K562 (cell line): ENCODE results near the gene RPS15A. TPM values are rescaled to one million over a fixed set of nuclear protein-coding genes. Genes with fewer than 3 reads are reported as not detected.
A peak's percentile ranks its signal among the peaks of the same experiment; 100 is the strongest.

Experiments
- BCL6 ChIP-seq: fragments of 250-450 bp; sonication (Bioruptor Pico); IDR thresholded peaks from 2 replicates; pipeline ENCODE4 v1.4.0; 2020
- BRD4 ChIP-seq: fragments of 200-600 bp; sonication (generic); IDR thresholded peaks from 2 replicates; pipeline ENCODE4 v1.6.1; 2017; ENCODE audit warnings: inconsistent platforms
- CEBPB ChIP-seq: fragments of 450-650 bp; IDR thresholded peaks from 2 replicates; pipeline ENCODE4 v1.6.1; 2016; ENCODE audit warnings: missing genetic modification characterization, missing compliant biosample characterization
- CHD1 ChIP-seq: fragments of 200-600 bp; sonication (generic); IDR thresholded peaks from one replicate; pipeline ENCODE4 v1.6.1; 2012; ENCODE audit warnings: mild to moderate bottlenecking, moderate library complexity, low read length, inconsistent platforms
- CXXC5 ChIP-seq: fragments of 250-450 bp; sonication (Bioruptor Pico); IDR thresholded peaks from 2 replicates; pipeline ENCODE4 v1.8.0; 2022; ENCODE audit warnings: inconsistent platforms, mild to moderate bottlenecking, moderate library complexity
- DIDO1 ChIP-seq: fragments of 450-650 bp; IDR thresholded peaks from 2 replicates; pipeline ENCODE4 v1.6.1; 2016; ENCODE audit warnings: low read depth, missing biosample characterization, missing genetic modification characterization
- ELF2 ChIP-seq: fragments of 250-450 bp; sonication (Bioruptor Pico); IDR thresholded peaks from 2 replicates; pipeline ENCODE4 v1.5.0; 2021; ENCODE audit warnings: mild to moderate bottlenecking
- EP400 ChIP-seq: fragments of 450-650 bp; IDR thresholded peaks from 2 replicates; pipeline ENCODE4 v1.6.1; 2017; ENCODE audit warnings: antibody characterized with exemption, mild to moderate bottlenecking, moderate library complexity
- FOXK2 ChIP-seq, 2 experiments: fragments of 450-650 bp; IDR thresholded peaks in 1 of 2; conservative IDR thresholded peaks in 1 of 2; 2 replicates each; pipeline ENCODE4 v1.6.1; 2016; ENCODE audit warnings: low read depth in 2 of 2, mild to moderate bottlenecking in 1 of 2
- HCFC1 ChIP-seq: IDR thresholded peaks from 2 replicates; pipeline ENCODE4 v1.6.1; 2012; ENCODE audit warnings: low read depth, low read length, improper control_type of control experiment
- HOXB6 ChIP-seq: fragments of 250-450 bp; sonication (Bioruptor Pico); IDR thresholded peaks from 2 replicates; pipeline ENCODE4 v1.5.1; 2022; ENCODE audit warnings: mild to moderate bottlenecking, borderline replicate concordance
- MBD2 ChIP-seq: sonication (generic); IDR thresholded peaks from 2 replicates; pipeline ENCODE4 v1.6.1; 2016; ENCODE audit warnings: low read depth, borderline replicate concordance
- MCM7 ChIP-seq, 2 experiments: fragments of 450-650 bp; IDR thresholded peaks; 2 replicates each; pipeline ENCODE4 v1.6.1; 2016 to 2018
- MECOM ChIP-seq: fragments of 250-450 bp; sonication (Bioruptor Pico); IDR thresholded peaks from 2 replicates; pipeline ENCODE4 v1.8.0; 2022; ENCODE audit warnings: inconsistent platforms
- NBN ChIP-seq: fragments of 450-650 bp; IDR thresholded peaks from 2 replicates; pipeline ENCODE4 v1.6.1; 2016; ENCODE audit warnings: low read depth, mild to moderate bottlenecking
- POLR2AphosphoS2 ChIP-seq: IDR thresholded peaks from 2 replicates; pipeline ENCODE4 v1.6.1; 2012; ENCODE audit warnings: low read length, improper control_type of control experiment
- PRPF4 ChIP-seq: fragments of 200-400 bp; formaldehyde crosslinking; IDR thresholded peaks from one replicate; pipeline ENCODE4 v1.6.1; 2017; ENCODE audit warnings: low read length, low read depth, mild to moderate bottlenecking; ENCODE audit not compliant: insufficient read depth, poor library complexity, severe bottlenecking
- SAFB ChIP-seq: fragments of 200-400 bp; formaldehyde crosslinking; IDR thresholded peaks from 2 replicates; pipeline ENCODE4 v1.6.1; 2017; ENCODE audit warnings: low read depth, low read length, borderline replicate concordance
- SIX5 ChIP-seq, 2 experiments: IDR thresholded peaks; 2 replicates each; pipeline ENCODE4 v1.6.1; 2011; ENCODE audit warnings: low read length in 2 of 2, borderline replicate concordance in 1 of 2, low read depth in 1 of 2, mild to moderate bottlenecking in 1 of 2, moderate library complexity in 1 of 2; ENCODE audit not compliant: insufficient read depth in 1 of 2
- SOX6 ChIP-seq: fragments of 450-650 bp; IDR thresholded peaks from 2 replicates; pipeline ENCODE4 v1.6.1; 2014; ENCODE audit warnings: mild to moderate bottlenecking
- TEAD1 ChIP-seq, 2 experiments: fragments of 450-650 bp in 1 of 2; sonication (generic) in 1 of 2; formaldehyde crosslinking; IDR thresholded peaks; 2 replicates each; pipeline versions ENCODE4 v1.4.0 to v1.8.0; 2020 to 2022; ENCODE audit warnings: mild to moderate bottlenecking in 2 of 2, missing genetic modification reagents in 1 of 2
- TEAD4 ChIP-seq, 2 experiments: sonication (generic) in 1 of 2; formaldehyde crosslinking in 1 of 2; IDR thresholded peaks; 2 replicates each; pipeline versions ENCODE4 v1.6.1 to v1.8.0; 2012 to 2022; ENCODE audit warnings: borderline replicate concordance in 1 of 2, inconsistent platforms in 1 of 2, low read length in 1 of 2, mild to moderate bottlenecking in 1 of 2, missing genetic modification reagents in 1 of 2
- ZC3H8 ChIP-seq: fragments of 450-650 bp; IDR thresholded peaks from 2 replicates; pipeline ENCODE4 v1.6.1; 2017
- ZNF408 ChIP-seq: fragments of 250-450 bp; sonication (Bioruptor Pico); IDR thresholded peaks from 2 replicates; pipeline ENCODE4 v1.4.0; 2020; ENCODE audit warnings: low read depth, mild to moderate bottlenecking, moderate library complexity
- ZNF644 ChIP-seq: fragments of 200-800 bp; sonication (Bioruptor generic); IDR thresholded peaks from 2 replicates; pipeline ENCODE4 v1.6.1; 2016; ENCODE audit warnings: low read depth, missing genetic modification characterization, missing compliant biosample characterization
- polyA plus RNA-seq, 8 experiments: library from polyadenylated mRNA; depleted of rRNA in 4 of 8; stranded (reverse) in 5 of 8; unstranded in 3 of 8; fragments of >200 nt; fragmentation: Nextera tagmentation in 2 of 8; fragmentation: Illumina TruSeq in 1 of 8; extraction: Ambion mirVana in 2 of 8; extraction: Trizol in 1 of 8; gene quantifications; 2 replicates each; pipeline versions ENCODE4 v1.2.1 to v1.2.3, GENCODE V29; 2011 to 2014; ENCODE audit warnings: inconsistent platforms in 1 of 8, missing spikeins in 1 of 8
- total RNA-seq, 7 experiments: library from RNA; depleted of rRNA in 6 of 7; stranded (reverse); fragments of >200 nt in 6 of 7; fragmentation: Illumina TruSeq in 2 of 7; extraction: Trizol in 2 of 7; gene quantifications; 2 replicates each; pipeline versions ENCODE4 v1.2.1 to v1.2.3, GENCODE V29; 2011 to 2021; ENCODE audit warnings: low replicate concordance in 1 of 7
- TF ChIP-seq, protein P1 (sequence below), 2 experiments: fragments of 450-650 bp; conservative IDR thresholded peaks; 2 replicates each; pipeline ENCODE4 v1.6.1; 2017; ENCODE audit warnings: mild to moderate bottlenecking in 2 of 2, moderate library complexity in 2 of 2
- TF ChIP-seq, protein P2 (sequence below): IDR thresholded peaks from 2 replicates; pipeline ENCODE4 v1.6.1; 2012; ENCODE audit warnings: low read depth, low read length, improper control_type of control experiment, borderline replicate concordance

RPS15A gene
- total and polyA plus RNA-seq, 9 of the 15 experiments (the other 6 are each of a cell fraction or from before 2014, with no cell fraction given): 1,397 to 5,474 (median 2,798) TPM

DNA sequence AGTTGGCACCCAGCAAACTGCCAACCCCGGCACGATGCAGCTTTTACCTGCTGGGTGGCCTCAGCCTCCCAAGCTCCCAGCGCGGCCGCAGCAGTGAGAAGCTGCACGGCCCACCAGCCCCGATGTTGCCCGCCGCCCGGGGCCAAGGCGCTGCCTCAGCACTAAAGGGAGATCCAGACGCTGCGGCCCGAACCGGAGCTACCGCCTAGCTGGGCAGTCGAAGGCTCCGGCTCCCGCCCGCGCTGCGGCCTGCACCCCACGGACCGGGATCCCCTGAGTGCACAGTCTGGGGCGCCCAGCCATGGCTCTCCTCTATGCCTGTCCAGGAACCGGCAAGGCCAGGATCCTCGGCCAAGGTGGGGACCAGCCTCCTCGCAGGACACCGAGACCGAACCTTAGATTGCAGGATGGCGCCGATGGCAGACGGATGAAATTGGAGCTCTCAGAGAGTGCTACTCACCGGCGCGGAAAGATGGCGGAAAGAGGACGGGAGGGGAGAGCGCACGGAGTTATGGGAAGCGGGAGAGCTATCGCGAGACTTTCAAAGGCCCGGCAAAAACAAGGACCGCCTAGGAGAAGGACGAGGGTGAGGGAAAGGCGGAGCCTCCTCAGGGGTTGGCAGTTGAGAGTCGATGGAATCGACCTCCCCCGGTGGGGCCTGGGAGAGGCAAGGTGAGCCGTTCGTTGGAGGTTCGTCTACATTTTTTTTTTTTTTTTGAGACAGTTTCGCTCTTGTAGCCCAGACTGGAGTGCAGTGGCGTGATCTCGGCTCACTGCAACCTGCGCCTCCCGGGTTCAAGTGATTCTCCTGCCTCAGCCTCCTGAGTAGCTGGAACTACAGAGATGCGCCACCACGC is at the start of gene RPS15A (continued):
- TF ChIP-seq SAFB (no peak), PRPF4 (peak; percentile 82), EP400 (peak; percentile 99), BCL6 (CRISPR knock-in tag) (no peak), HOXB6 (CRISPR knock-in tag) (no peak), CEBPB (tag) (no peak), ZC3H8 (no peak), CHD1 (peak; percentile 97), MECOM (no peak), NBN (no peak; the same call in 1 of the 2 replicates), DIDO1 (tag) (no peak; the same call in 1 of the 2 replicates), MCM7 (IDR thresholded peaks at IDR 0.05) (no peak), ZNF644 (tag) (no peak), SOX6 (no peak), TEAD1 (CRISPR knock-in tag; IDR thresholded peaks at IDR 0.05) (peak; percentile 29 to 31; a peak in 1 of 4 replicates), SIX5 (IDR thresholded peaks at IDR 0.05; ENCODE audit: borderline replicate concordance in 1 of 2, insufficient read depth in 1 of 2, low read depth in 1 of 2, low read length in 2 of 2) (no peak), TEAD4 (IDR thresholded peaks at IDR 0.05; ENCODE audit: low read length) (0 out of 2 replicates have a peak, but pooled peaks have one; percentile 16), TEAD4 (CRISPR knock-in tag; IDR thresholded peaks at IDR 0.05; ENCODE audit: borderline replicate concordance) (no peak), MBD2 (peak; percentile 90; the same call in 1 of the 2 replicates), FOXK2 (conservative IDR thresholded peaks at IDR 0.05 in 1 of 2, IDR thresholded peaks at IDR 0.05 in 1 of 2; ENCODE audit: low read depth in 2 of 2) (peak; percentile 91 to 92), POLR2AphosphoS2 (peak; percentile 89), HCFC1 (peak; percentile 73), ELF2 (CRISPR knock-in tag) (no peak), CXXC5 (CRISPR knock-in tag) (peak; percentile 50; the same call in 1 of the 2 replicates), ZNF408 (CRISPR knock-in tag) (no peak), BRD4 (peak; percentile 98)
- TF ChIP-seq, protein P1, sequence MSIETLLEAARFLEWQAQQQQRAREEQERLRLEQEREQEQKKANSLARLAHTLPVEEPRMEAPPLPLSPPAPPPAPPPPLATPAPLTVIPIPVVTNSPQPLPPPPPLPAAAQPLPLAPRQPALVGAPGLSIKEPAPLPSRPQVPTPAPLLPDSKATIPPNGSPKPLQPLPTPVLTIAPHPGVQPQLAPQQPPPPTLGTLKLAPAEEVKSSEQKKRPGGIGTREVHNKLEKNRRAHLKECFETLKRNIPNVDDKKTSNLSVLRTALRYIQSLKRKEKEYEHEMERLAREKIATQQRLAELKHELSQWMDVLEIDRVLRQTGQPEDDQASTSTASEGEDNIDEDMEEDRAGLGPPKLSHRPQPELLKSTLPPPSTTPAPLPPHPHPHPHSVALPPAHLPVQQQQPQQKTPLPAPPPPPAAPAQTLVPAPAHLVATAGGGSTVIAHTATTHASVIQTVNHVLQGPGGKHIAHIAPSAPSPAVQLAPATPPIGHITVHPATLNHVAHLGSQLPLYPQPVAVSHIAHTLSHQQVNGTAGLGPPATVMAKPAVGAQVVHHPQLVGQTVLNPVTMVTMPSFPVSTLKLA (conservative IDR thresholded peaks at IDR 0.05): peak; percentile 58 to 67; a peak in 3 of 4 replicates
- TF ChIP-seq, protein P2, sequence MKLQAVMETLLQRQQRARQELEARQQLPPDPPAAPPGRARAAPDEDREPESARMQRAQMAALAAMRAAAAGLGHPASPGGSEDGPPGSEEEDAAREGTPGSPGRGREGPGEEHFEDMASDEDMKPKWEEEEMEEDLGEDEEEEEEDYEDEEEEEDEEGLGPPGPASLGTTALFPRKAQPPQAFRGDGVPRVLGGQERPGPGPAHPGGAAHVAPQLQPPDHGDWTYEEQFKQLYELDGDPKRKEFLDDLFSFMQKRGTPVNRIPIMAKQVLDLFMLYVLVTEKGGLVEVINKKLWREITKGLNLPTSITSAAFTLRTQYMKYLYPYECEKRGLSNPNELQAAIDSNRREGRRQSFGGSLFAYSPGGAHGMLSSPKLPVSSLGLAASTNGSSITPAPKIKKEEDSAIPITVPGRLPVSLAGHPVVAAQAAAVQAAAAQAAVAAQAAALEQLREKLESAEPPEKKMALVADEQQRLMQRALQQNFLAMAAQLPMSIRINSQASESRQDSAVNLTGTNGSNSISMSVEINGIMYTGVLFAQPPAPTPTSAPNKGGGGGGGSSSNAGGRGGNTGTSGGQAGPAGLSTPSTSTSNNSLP: no peak
